GM19467 (cell line): ENCODE data around the gene KRT78.

Experiments used
- ATAC-seq: cut with Tn5 transposase; IDR thresholded peaks from one replicate; pipeline ENCODE4 v1.9.1; 2021; ENCODE audit warnings: mild to moderate bottlenecking, moderate library complexity; ENCODE audit not compliant: unreplicated experiment

The KRT78 gene

DNA sequence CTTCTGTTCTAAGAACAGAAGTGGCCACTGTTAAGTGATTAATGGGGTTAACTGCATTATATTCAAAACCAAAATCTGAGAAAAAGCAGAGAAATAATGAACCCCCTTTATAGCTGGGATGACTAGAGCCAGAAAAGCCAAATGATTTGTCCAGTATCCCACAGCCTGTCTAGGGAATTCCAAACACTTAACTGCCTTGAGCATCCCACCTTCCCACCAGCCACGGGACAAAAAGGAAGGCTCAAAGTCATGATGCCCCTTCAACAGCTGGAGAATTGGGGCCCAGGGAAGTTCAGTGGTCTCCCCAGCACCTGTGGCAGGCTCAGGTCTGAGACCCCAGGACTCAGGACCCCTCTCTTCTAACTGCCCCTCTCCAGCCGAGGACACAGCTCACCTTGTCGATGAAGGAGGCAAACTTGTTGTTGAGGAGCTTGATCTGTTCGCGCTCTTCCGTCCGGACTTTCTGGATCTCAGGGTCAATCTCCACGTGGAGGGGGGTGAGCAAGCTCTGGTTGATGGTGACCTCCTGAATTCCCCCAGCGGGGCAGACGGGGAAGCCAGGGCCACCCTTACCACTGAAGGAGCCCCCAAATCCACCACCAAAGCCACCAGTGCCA lies 35.5 kb downstream of the KRT78 start:
- no peak for ATAC-seq

DNA sequence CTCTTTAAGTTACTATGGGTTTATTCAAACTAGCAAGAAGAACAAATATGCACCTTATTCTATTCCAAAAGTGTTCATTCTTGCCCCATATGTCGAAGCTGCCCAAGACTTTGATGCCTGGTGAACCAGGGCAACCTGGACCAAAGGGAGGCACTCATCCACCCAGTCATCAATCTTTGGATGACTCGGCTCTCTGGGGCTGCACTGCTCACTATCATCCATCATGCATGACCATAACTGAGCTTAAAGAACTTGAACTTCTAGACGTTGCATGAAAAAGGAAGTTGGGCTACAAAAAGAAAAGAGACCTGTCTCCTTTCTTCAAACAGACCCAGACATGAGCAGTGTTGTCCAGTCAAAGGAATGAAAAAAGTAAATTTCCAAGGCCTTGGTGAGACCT lies 36.0 kb downstream of the KRT78 start:
- ATAC-seq: no peak

- ATAC-seq: no peak
Observed at GRCh38 chr12:52812073-52812400, 36.8 kb downstream of the KRT78 start.

- ATAC-seq: no peak
Observed at GRCh38 chr12:52811191-52812072, 37.4 kb downstream of the KRT78 start.

- ATAC-seq: no peak
Observed at GRCh38 chr12:52810554-52810953, 38.2 kb downstream of the KRT78 start.

- no peak for ATAC-seq
Observed at GRCh38 chr12:52809166-52809565, 39.6 kb downstream of the KRT78 start.

DNA sequence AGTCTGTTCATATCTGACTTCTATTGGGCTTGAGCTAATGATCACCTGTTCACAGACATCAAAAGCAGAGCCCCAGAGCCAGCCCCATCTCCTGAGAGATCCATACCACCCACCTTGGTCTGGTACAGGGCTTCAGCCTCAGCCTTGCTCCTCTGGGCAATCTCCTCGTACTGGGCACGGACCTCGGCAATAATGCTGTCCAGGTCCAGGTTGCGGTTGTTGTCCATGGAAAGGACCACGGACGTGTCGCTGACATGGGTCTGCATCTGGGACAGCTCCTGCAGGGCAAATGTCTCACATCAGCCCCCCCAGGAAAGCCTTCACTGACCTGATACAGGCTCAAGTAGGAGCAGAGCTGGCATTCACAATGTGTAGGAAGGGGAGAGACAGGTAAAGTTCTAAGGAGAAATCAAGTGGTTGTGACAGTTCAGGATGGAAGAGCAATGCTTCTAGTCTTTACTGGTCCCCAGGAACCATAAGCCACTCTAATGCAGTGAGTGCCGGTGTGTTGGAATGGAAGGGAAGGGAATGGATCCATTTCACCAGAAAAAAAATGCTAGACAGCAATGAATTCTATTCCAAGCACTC lies 40.1 kb downstream of the KRT78 start:
- no peak for ATAC-seq

- no peak for ATAC-seq
Observed at GRCh38 chr12:52807544-52808470, 41.0 kb downstream of the KRT78 start.

DNA sequence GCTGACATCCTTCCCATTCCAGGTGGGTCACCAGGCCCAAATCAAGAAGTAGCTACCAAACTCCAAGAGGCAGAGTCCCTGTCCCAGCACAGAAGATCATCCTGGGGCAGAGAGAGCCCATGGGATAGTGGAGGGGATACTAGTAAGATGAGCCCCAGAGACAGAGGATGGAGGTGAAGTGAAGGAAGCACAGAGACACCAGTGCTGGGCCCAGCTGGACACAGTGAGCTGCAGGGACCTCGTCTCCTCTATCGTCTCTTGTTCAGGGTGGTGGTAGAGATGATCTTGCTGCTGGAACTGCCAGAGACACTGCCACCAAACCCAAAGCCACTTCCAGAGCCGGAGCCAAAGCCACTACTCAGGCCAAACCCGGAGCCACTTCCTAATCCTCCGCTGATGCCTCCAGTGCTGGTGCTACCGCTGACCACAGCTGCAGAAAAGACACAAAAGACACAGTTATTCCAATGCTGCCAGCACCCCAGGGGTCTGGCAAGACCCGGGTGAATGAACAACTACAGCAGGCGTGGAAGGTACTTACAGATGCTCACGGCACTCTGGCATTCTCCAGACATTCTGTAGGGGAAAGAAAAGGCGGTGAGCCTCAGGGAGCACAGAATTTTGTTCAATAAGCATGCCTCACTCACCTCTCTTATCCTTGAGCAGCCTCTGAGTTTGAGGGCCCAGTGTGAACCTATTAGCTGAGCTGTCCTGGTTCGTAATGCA lies 41.8 kb downstream of the KRT78 start:
- ATAC-seq: no peak

- no peak for ATAC-seq
Observed at GRCh38 chr12:52806169-52806811, 42.5 kb downstream of the KRT78 start.

DNA sequence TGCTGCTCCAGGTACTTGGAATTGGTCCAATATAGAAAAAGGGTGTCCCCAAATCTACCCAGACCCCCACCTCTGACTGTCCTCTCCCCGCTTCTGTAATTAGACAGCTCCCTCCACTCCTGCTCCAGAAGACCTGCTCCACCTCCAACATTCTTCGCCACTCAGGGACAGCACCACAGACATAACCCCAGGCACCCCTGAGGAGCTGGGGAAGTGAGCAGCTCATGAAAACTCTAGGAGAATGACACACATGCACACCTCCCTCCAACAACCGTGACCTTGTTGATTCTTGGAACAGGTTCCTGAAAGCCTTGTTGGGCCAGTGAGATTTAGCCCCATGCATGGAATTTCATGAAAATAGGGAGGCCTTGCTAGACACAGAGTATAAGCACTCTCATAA lies 43.1 kb downstream of the KRT78 start:
- no peak for ATAC-seq

DNA sequence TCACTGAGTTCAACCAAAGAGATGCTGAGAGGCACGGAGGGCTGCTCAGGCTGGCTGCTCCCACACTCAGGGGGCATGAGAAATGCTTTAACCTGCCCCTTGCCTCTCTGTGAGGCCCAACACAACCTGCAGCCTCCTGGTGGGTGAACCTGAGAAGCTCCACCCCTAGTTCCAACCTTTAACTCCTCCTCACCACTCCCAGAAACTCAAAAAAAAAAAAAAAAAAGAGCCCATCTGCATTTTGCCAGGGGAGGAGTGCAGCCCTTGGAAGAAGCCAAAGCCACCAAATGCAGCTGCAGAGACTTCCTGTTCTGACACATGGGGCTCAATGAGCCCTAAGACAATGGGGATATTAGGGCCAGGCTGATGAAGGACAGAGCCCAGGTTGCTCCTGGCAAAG lies 43.8 kb downstream of the KRT78 start:
- no peak for ATAC-seq

- ATAC-seq: no peak
Observed at GRCh38 chr12:52802442-52802841, 46.4 kb downstream of the KRT78 start.

DNA sequence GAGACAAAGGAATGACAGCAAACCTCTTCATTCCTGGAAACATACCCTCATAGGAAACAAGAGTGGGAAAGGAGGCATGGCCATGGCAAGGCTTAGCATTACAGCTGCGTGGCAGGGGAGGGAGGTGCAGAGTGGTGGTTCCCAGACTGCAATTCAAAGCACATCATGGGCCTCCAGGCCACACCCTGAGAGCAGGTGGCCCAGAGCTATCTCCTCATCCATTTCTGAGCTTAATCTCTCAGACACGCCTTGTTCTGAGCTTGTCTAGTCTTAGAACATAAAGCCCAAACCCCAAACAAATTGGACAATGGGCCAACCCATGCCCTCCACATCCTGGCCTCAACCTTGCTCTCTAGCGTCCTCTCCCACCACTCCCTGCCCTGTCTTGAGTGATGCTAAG lies 47.0 kb downstream of the KRT78 start:
- no peak for ATAC-seq

- ATAC-seq: no peak
Observed at GRCh38 chr12:52800259-52800917, 48.4 kb downstream of the KRT78 start.

DNA sequence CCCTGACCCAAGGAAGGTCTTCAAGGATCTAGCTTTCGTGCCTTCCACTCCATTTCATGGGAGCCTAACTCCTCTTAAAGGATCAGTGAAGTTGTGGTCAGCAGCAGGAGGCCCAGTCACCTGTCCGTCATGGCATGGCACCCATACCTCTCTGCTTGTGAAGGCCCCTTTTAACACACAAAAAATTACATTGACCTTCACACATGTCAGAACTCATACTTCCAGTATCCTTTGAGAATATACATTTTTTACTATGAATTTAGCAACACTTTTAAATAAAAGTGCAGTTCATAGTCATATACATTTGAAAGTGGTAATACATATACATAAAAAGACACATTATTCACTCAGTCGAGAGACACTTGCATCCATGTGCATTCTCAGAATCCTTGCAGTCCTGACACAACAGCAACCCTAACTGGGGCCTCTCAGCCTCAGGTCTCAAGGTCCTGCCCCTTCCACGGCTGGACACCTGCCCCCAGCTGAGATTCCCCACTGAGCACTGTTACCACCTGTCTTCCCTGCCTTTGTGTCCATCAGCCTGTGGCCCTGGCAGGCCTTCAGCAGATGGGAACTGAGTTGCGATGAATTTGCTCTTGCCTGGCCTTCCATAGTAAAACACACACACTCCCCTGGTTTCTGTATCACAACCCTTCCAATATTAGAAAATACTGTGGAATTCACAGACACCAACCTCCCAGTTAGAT lies 49.1 kb downstream of the KRT78 start:
- ATAC-seq: no peak

GRCh38 chr12:52798671-52799504 lies 49.9 kb downstream of the KRT78 start:
- ATAC-seq: no peak
